Measurements from ENCODE around the gene UVRAG.

The UVRAG gene

DNA sequence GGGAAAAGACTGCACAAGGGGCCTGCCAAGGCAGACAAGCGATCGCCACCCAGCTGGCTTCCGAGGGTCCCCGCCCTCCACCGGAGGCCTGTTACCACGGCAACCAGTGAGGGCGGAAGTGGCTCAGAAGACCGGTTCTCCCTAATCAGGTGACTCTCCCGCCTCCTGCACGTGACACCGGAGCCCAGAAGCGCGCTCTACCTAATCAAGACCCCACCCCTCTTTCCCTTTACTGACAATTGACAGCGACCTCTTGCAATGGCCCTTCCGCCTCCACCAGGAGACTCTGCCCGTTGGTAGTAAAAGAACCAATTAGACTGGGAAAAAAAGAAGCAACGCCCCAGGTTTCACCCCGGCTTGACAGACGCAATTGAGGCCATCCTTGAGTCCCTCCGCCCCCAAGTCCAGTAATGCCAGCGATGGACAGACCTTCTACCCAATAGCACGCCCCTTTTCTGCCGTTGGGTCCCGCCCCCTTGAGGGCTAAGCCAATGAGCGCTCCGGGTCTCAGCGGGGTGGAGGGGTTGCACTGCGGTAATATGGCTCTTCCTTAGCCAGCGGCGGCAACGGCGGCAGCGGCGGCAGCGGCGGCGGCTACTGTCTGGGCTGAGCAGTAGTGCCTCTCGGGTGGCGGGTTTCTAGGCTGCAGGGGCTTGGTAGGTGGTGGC lies at the start of gene UVRAG:
Gene UVRAG, plus strand, starts transcription at position 534 of the 668 bp plus-strand sequence. CDS start 198 bp downstream, outside the sequence.
- peak; percentile 99 for DNase-seq

GRCh38 chr11:75766443-75767227 lies 48.4 kb upstream of the UVRAG start:
- DNase-seq: no peak

DNA sequence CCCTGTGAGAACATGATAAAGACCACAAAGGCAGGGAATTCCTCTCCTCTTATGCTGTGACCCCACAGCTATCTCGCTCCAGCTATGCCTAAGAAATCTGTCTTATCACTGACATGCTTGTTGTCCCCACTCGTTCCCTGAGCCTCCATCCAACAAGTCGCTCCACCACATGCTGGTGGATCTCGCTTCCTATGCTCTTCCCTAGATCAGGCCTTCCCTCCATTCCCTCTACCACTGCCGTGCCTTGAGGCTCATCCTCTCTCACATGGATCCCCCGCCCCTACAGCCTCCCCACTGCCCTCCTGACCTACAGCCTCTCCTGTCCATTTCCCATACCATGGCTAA lies 47.8 kb upstream of the UVRAG start:
- no peak for DNase-seq

- no peak for DNase-seq
These were observed 47.3 kb upstream of the UVRAG start for GRCh38 chr11:75767793-75768111.

GRCh38 chr11:75768112-75768908 lies 46.7 kb upstream of the UVRAG start, which contains the start of gene DGAT2:
TSS of gene DGAT2 (plus strand) at chr11:75768778. CDS start at chr11:75768992, 214 bp downstream.
- DNase-seq: peak; percentile 78

GRCh38 chr11:75768909-75769771 lies 45.9 kb upstream of the UVRAG start:
- DNase-seq: no peak

GRCh38 chr11:75770102-75770501 lies 44.9 kb upstream of the UVRAG start:
- no peak for DNase-seq

GRCh38 chr11:75771646-75772410 lies 43.2 kb upstream of the UVRAG start:
- DNase-seq: no peak

GRCh38 chr11:75773595-75774353 lies 41.2 kb upstream of the UVRAG start:
- no peak for DNase-seq

DNA sequence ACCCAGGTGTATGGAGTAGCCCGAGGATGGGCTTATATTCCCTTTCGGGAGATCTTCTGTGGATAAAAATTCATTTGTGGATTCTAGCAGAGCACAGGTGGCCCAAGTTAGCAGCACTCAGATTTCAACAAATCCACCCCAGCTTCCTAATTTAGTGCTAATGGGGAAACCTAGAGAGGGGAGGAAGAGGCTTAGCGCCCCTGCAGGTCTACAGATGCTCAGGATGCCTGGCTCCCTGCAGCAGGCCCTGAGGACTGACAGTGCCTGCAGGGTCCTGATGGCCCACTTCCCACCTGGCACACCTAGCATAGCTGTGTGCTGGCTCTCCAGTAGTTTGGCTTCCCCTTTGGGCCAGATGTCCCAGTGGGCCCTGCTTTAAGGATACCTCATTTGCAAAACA lies 40.0 kb upstream of the UVRAG start:
- no peak for DNase-seq

DNA sequence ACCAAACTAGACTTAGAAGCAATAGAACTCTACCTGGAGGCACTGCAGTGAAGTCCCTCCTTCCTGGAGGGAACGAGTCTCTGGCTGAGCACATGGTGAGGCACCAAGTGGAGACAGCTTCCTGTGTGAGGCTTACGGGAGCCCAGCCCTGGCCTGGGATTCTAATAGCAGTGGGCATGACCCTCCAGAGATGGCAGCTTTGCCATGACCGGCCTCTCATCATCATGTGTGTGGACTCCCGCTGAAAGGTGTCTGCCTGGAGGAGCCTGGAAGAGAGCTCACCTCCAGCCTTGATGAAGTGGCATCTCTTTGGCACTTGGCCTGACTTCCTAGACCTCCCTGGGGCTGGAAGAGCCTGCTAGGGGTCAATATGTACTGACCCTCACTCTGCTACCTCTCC lies 38.5 kb upstream of the UVRAG start:
- DNase-seq: no peak

DNA sequence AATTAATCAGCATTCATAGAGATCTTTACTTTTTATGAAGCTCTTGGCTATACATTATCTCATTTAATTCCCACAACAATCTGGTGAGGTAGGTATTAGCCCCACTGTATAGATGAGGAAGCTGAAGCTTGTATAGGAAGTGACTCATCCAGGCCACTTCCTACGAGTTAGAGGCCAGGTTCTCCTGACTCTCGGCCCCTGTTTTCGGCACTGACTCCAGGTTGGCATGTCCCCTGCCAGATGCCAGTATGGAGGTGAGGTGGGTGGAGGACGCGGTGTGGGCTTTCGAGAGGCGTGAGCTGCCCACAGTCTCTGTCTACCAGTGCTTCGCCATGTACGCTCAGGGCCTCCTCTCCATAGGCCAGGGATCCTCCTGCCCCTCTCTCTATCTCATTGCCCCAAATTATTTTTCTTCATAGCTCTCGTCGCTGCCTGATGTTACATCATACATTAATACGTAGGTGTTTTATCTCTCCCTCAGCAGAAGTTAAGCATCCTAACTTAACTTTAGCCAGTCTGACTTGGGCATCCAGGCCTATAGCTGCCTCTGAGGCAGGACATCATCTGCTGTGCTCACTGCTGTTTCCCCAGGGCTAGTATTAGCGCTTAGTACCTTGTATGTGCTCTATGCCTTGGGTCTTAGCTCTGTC lies 37.4 kb upstream of the UVRAG start:
- DNase-seq: no peak

- DNase-seq: no peak
These were observed 36.0 kb upstream of the UVRAG start for GRCh38 chr11:75778962-75779361.

GRCh38 chr11:75779960-75780359 lies 35.0 kb upstream of the UVRAG start:
- no peak for DNase-seq

DNA sequence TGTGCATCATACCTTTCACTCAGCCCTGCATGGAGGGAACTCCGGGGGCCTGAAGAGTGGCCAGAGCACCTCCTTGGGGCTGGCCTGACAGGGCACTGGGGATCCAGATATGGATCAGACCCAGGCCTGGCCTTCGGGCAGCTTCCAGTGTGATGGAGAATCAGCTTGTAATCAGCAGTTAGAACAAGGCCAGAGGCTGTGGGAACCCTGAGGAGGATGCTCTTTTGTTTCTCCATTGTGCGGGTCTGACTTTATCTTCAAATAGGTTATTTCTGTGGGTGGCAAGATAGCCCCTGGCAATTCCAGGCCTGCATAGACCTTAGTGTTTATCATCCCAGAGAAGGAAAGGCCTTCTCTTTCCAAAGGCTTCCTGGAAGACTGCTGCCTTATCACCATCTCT lies 34.1 kb upstream of the UVRAG start:
- DNase-seq: no peak

GRCh38 chr11:75781296-75781695 lies 33.7 kb upstream of the UVRAG start:
- no peak for DNase-seq

GRCh38 chr11:75781831-75782230 lies 33.2 kb upstream of the UVRAG start:
- DNase-seq: no peak

GRCh38 chr11:75782540-75783263 lies 32.3 kb upstream of the UVRAG start:
- DNase-seq: no peak

GRCh38 chr11:75783416-75784084 lies 31.5 kb upstream of the UVRAG start:
- DNase-seq: no peak
